Lower lobe of right lung (tissue), 2 donors: ENCODE measurements around the gene OIP5. TPM values are rescaled to one million over a fixed set of nuclear protein-coding genes. Genes with fewer than 3 reads are reported as not detected.

Experiments
- ATAC-seq, 2 donors: fragments of 200-7000 bp; cut with Tn5 transposase; one replicate each; pipeline ENCODE4 v1.9.1; 2020 to 2022; ENCODE audit warnings: mild to moderate bottlenecking in 2 of 2, moderate library complexity in 2 of 2
- DNase-seq: peaks from one replicate; pipeline ENCODE4 v3.0.0-alpha.2; 2020
- H3K27ac ChIP-seq: fragments of 200-600 bp; one replicate; pipeline ENCODE4 v1.8.0; 2022
- H3K27me3 ChIP-seq: fragments of 200-600 bp; one replicate; pipeline ENCODE4 v1.8.0; 2022; ENCODE audit warnings: low read depth
- H3K36me3 ChIP-seq: fragments of 200-600 bp; one replicate; pipeline ENCODE4 v1.8.0; 2022; ENCODE audit warnings: mild to moderate bottlenecking
- H3K4me1 ChIP-seq: fragments of 200-600 bp; one replicate; pipeline ENCODE4 v1.8.0; 2022
- H3K4me3 ChIP-seq: fragments of 200-600 bp; one replicate; pipeline ENCODE4 v1.8.0; 2022; ENCODE audit warnings: mild to moderate bottlenecking
- H3K9me3 ChIP-seq: fragments of 200-600 bp; one replicate; pipeline ENCODE4 v1.8.0; 2022
- CTCF ChIP-seq: fragments of 200-600 bp; IDR thresholded peaks from one replicate; pipeline ENCODE4 v1.8.0; 2022; ENCODE audit warnings: antibody characterized with exemption, mild to moderate bottlenecking
- intact Hi-C: fragments of 100-400 bp; cut with DNase I; formaldehyde crosslinking; loops from one replicate; pipeline ENCODE4 v1.11.0; 2022
- total RNA-seq: library from RNA; stranded (reverse); fragmentation: NEBNext Ultra II Directional; extraction: Animal tissue kit (Norgen Biotek cat#: 25700); gene quantifications from one replicate; pipeline ENCODE4 v1.2.1, GENCODE V29; 2021
- donor health status: DM: no; HTN: yes; CAD: no; lungs with severe emphysema.

OIP5 gene
- total RNA-seq, 1 donor from 2014 or later: 0.62 TPM

GRCh38 chr15:41347236-41347635, 14.8 kb upstream of the OIP5 start:
- intact Hi-C loops: no loop called here
- ATAC-seq (no peak), DNase-seq (no peak)
- no peaks in the 10 kb centered on the region for H3K27me3 ChIP-seq
- no peaks in the 10 kb centered on the region for H3K4me1 ChIP-seq
- H3K36me3 ChIP-seq: no peaks in the 10 kb centered on the region
- H3K4me3 ChIP-seq: no peak overlapping the region
- TF ChIP-seq CTCF: no peak
- H3K9me3 ChIP-seq: no peaks in the 10 kb centered on the region
- H3K27ac ChIP-seq: no peak overlapping the region

- Histone ChIP-seq H3K27me3 (no peaks in the 10 kb centered on the region), H3K9me3 (no peaks in the 10 kb centered on the region), H3K27ac (no peak overlapping the region), H3K4me3 (no peak overlapping the region), H3K36me3 (no peaks in the 10 kb centered on the region), H3K4me1 (no peaks in the 10 kb centered on the region)
- intact Hi-C loops: no loop called here
- DNase-seq (no peak), ATAC-seq (no peak)
- TF ChIP-seq CTCF: no peak
Measured at GRCh38 chr15:41341519-41341918, 9.1 kb upstream of the OIP5 start.

GRCh38 chr15:41340189-41340695, 7.9 kb upstream of the OIP5 start:
- DNase-seq (no peak), ATAC-seq (no peak)
- H3K36me3 ChIP-seq: no peaks in the 10 kb centered on the region
- no peak overlapping the region for H3K27ac ChIP-seq
- intact Hi-C loops: no loop called here
- no peak overlapping the region for H3K4me3 ChIP-seq
- H3K9me3 ChIP-seq: no peaks in the 10 kb centered on the region
- TF ChIP-seq CTCF: no peak
- H3K27me3 ChIP-seq: no peaks in the 10 kb centered on the region
- H3K4me1 ChIP-seq: no peaks in the 10 kb centered on the region

- no peak for ATAC-seq
Measured at GRCh38 chr15:41337631-41338522, 5.5 kb upstream of the OIP5 start.

GRCh38 chr15:41337047-41337446, 4.7 kb upstream of the OIP5 start:
- TF ChIP-seq CTCF: no peak
- no peak overlapping the region for H3K4me3 ChIP-seq
- H3K9me3 ChIP-seq: no peaks in the 10 kb centered on the region
- no peak overlapping the region for H3K27ac ChIP-seq
- no peak for ATAC-seq
- no peak for DNase-seq
- no peaks in the 10 kb centered on the region for H3K27me3 ChIP-seq
- no peaks in the 10 kb centered on the region for H3K36me3 ChIP-seq
- intact Hi-C loops: no loop called here
- H3K4me1 ChIP-seq: peaks cover 11% of the 10 kb centered on the region

More at GRCh38 chr15:41337631-41338522, 5.5 kb upstream of the OIP5 start:
- Histone ChIP-seq H3K27me3 (no peaks in the 10 kb centered on the region), H3K27ac (no peak overlapping the region), H3K9me3 (no peaks in the 10 kb centered on the region), H3K36me3 (no peaks in the 10 kb centered on the region), H3K4me1 (peaks cover 11% of the 10 kb centered on the region), H3K4me3 (no peak overlapping the region)
- no peak for DNase-seq
- TF ChIP-seq CTCF: no peak
- intact Hi-C loops: no loop called here
